ENCODE results near the gene HOXA3. TPM values are rescaled to one million over a fixed set of nuclear protein-coding genes. Genes with fewer than 3 reads are reported as not detected.

HOXA3 gene
- total RNA-seq, 4 donors from 2014 or later: 6.4 to 22.6 (median 10.3) TPM

GRCh38 chr7:27088002-27088922 is 64.1 kb downstream of the HOXA3 start:
- H3K27me3 ChIP-seq: peaks cover 24% of the 10 kb centered on the region
- H3K36me3 ChIP-seq: no peaks in the 10 kb centered on the region
- H3K9me3 ChIP-seq: no peaks in the 10 kb centered on the region
- 48 to 73% methylated on average over 11 to 15 of the region's 68 CpGs for WGBS, 2 donors (ENCODE audit: low coverage in 1 of 2)
- H3K4me3 ChIP-seq: peak overlapping the region in 1 of 2 donors; percentile 18
- ATAC-seq: no peak
- TF ChIP-seq EP300 (IDR thresholded peaks at IDR 0.05) (no peak), CTCF (IDR thresholded peaks at IDR 0.05) (no peak), POLR2AphosphoS5 (IDR thresholded peaks at IDR 0.05) (no peak), POLR2A (IDR thresholded peaks at IDR 0.05) (no peak)
- H3K4me1 ChIP-seq: peaks cover 0 to 8% (median 0%) of the 10 kb centered on the region in 3 donors
- no peak overlapping the region for H3K27ac ChIP-seq

DNA sequence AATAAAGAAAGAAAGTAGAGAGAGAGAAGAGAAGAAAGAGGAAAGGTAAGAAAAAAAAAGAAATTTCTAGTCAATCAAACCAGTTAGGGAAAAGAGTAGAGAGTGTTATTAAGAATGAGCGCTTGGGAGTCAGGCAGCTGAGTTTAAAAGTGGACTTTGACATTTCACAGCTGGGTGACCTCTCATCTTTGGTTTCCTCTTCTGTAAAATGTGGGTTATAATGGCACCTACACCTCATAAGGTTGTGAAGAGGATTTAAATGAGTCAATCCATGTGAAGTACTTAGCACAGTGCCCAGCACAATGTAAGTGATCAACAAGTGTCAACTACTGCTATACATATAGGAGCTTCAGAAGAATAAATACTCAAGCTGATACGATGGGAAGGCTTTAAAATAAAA is 68.7 kb downstream of the HOXA3 start:
- no peaks in the 10 kb centered on the region for H3K9me3 ChIP-seq
- no peak for TF ChIP-seq POLR2AphosphoS5 (IDR thresholded peaks at IDR 0.05)
- no peak for TF ChIP-seq EP300 (IDR thresholded peaks at IDR 0.05)
- no peak for TF ChIP-seq CTCF (IDR thresholded peaks at IDR 0.05)
- TF ChIP-seq POLR2A (IDR thresholded peaks at IDR 0.05): no peak
- ATAC-seq: no peak
- peaks cover 0 to 8% (median 0%) of the 10 kb centered on the region in 3 donors for H3K4me1 ChIP-seq
- 83 to 85% methylated on average over 2 of the region's 2 CpGs for WGBS, 2 donors (ENCODE audit: low coverage in 1 of 2)
- H3K36me3 ChIP-seq: no peaks in the 10 kb centered on the region
- peaks cover 19% of the 10 kb centered on the region for H3K27me3 ChIP-seq
- H3K27ac ChIP-seq: no peak overlapping the region
- no peak overlapping the region for H3K4me3 ChIP-seq

DNA sequence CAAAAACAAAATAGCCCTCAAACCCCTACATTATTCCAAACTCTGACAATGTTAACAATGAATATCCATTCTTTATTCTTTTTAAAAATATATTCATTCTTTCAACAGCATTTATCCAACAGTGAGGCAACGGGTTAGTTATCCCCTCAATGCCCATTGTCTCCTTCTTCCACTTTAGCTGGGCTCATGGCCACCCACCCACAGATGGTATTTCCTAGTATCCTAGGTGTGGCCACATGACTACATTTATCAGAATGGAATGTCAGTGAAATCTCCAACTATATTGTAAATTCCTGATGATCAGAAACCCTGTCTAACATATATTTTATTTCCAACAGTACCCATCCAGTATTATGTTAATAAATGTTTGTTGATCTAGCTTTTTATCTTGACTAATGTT is 70.2 kb downstream of the HOXA3 start:
- no peak for ATAC-seq

GRCh38 chr7:27080844-27081436 is 71.4 kb downstream of the HOXA3 start:
- TF ChIP-seq POLR2A (IDR thresholded peaks at IDR 0.05): no peak
- no peak for TF ChIP-seq EP300 (IDR thresholded peaks at IDR 0.05)
- TF ChIP-seq POLR2AphosphoS5 (IDR thresholded peaks at IDR 0.05): no peak
- no peak for TF ChIP-seq CTCF (IDR thresholded peaks at IDR 0.05)
- 49 to 75% methylated on average over 2 to 4 of the region's 4 CpGs for WGBS, 2 donors (ENCODE audit: low coverage in 1 of 2)
- no peak for ATAC-seq

More for the DNA sequence above, 70.2 kb downstream of the HOXA3 start:
- no peaks in the 10 kb centered on the region for H3K36me3 ChIP-seq
- H3K9me3 ChIP-seq: no peaks in the 10 kb centered on the region
- H3K4me1 ChIP-seq: no peaks in the 10 kb centered on the region
- no peak overlapping the region for H3K4me3 ChIP-seq
- peaks cover 4% of the 10 kb centered on the region for H3K27me3 ChIP-seq
- WGBS, 2 donors (ENCODE audit: low coverage in 1 of 2): 88 to 90% methylated on average over 1 of the region's 1 CpG
- TF ChIP-seq EP300 (IDR thresholded peaks at IDR 0.05) (no peak), POLR2AphosphoS5 (IDR thresholded peaks at IDR 0.05) (no peak), POLR2A (IDR thresholded peaks at IDR 0.05) (no peak), CTCF (IDR thresholded peaks at IDR 0.05) (no peak)
- H3K27ac ChIP-seq: no peak overlapping the region

More at GRCh38 chr7:27080844-27081436, 71.4 kb downstream of the HOXA3 start:
- no peaks in the 10 kb centered on the region for H3K9me3 ChIP-seq
- no peak overlapping the region for H3K27ac ChIP-seq
- no peaks in the 10 kb centered on the region for H3K4me1 ChIP-seq
- H3K27me3 ChIP-seq: no peaks in the 10 kb centered on the region
- no peak overlapping the region for H3K4me3 ChIP-seq
- no peaks in the 10 kb centered on the region for H3K36me3 ChIP-seq

Measured in gastroesophageal sphincter (tissue), 4 donors.